ENCODE measurements around the gene TMEM259. TPM values are rescaled to one million over a fixed set of nuclear protein-coding genes. Genes with fewer than 3 reads are reported as not detected.

TMEM259 gene
- total RNA-seq, 2 donors from 2014 or later, result 216 to 377 TPM

DNA sequence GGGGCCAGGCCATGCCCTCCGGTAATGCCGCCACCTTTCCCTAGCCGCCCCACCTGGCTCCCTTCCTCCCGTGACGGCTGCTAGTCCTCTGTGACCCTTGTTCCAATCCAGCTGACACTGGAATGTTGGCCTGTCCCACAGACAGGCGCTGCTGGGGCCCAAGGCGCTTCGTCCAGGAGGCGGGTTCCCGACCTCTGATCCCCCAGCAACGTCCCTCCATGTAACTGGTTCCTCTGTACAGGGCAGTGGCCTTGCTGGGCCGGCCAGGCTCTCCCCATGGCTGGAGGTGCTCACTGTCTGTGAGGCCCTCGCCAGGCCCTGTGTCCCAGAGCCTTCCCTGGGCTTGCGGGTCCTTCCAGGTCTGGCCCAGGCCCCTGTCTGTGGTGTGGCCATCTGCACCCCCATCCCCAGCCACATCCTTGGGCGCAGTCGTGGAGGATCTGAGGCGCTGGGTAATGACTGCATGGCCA lies 27.5 kb downstream of the TMEM259 start:
- WGBS, result 94% methylated on average over 17 of the region's 17 CpGs
- no peak overlapping the region for H3K27ac ChIP-seq
- no peaks in the 10 kb centered on the region for H3K9me3 ChIP-seq
- intact Hi-C loops (cut with DNase I), result no loop called here
- no peaks in the 10 kb centered on the region for H3K4me1 ChIP-seq (replicated peaks)
- DNase-seq (ENCODE audit: low spot score), result no peak
- H3K4me3 ChIP-seq, result no peak overlapping the region
- H3K27me3 ChIP-seq (replicated peaks; ENCODE audit: insufficient read depth), result peaks cover 3% of the 10 kb centered on the region
- TF ChIP-seq POLR2AphosphoS5 (IDR thresholded peaks at IDR 0.05), result no peak
- TF ChIP-seq, protein P1, sequence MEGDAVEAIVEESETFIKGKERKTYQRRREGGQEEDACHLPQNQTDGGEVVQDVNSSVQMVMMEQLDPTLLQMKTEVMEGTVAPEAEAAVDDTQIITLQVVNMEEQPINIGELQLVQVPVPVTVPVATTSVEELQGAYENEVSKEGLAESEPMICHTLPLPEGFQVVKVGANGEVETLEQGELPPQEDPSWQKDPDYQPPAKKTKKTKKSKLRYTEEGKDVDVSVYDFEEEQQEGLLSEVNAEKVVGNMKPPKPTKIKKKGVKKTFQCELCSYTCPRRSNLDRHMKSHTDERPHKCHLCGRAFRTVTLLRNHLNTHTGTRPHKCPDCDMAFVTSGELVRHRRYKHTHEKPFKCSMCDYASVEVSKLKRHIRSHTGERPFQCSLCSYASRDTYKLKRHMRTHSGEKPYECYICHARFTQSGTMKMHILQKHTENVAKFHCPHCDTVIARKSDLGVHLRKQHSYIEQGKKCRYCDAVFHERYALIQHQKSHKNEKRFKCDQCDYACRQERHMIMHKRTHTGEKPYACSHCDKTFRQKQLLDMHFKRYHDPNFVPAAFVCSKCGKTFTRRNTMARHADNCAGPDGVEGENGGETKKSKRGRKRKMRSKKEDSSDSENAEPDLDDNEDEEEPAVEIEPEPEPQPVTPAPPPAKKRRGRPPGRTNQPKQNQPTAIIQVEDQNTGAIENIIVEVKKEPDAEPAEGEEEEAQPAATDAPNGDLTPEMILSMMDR (IDR thresholded peaks at IDR 0.05), result no peak
- peaks cover 0 to 7% of the 10 kb centered on the region in 2 donors for H3K36me3 ChIP-seq

DNA sequence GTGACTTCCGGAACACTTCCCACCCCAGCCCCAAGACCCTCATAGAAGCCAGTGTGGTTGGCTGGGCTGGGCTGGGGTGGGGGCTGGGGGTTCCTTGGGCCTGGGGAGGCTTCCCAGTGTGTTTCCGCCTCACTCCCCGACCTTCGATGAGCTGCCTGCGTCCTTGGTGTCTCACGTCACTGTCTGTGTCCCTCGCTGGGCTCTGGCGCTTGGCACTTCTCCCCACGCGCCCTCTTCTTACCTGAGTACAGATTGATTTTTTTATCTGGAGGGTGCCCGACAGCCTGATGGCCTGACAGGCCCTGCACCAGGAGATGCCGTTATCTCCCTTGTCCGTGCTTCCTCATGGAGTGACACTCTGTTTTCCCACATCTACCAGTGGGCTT lies 28.3 kb downstream of the TMEM259 start:
- Histone ChIP-seq H3K4me3 (no peak overlapping the region), H3K27ac (no peak overlapping the region), H3K4me1 (replicated peaks) (no peaks in the 10 kb centered on the region), H3K36me3 (peaks cover 0 to 7% of the 10 kb centered on the region in 2 donors), H3K9me3 (no peaks in the 10 kb centered on the region), H3K27me3 (replicated peaks; ENCODE audit: insufficient read depth) (no peaks in the 10 kb centered on the region)
- no peak for DNase-seq (ENCODE audit: low spot score)
- intact Hi-C loops (cut with DNase I), result no loop called here
- TF ChIP-seq, protein P1 (IDR thresholded peaks at IDR 0.05), result no peak
- TF ChIP-seq POLR2A (IDR thresholded peaks at IDR 0.05) (no peak), POLR2AphosphoS5 (IDR thresholded peaks at IDR 0.05) (no peak)
- 90% methylated on average over 13 of the region's 13 CpGs for WGBS

DNA sequence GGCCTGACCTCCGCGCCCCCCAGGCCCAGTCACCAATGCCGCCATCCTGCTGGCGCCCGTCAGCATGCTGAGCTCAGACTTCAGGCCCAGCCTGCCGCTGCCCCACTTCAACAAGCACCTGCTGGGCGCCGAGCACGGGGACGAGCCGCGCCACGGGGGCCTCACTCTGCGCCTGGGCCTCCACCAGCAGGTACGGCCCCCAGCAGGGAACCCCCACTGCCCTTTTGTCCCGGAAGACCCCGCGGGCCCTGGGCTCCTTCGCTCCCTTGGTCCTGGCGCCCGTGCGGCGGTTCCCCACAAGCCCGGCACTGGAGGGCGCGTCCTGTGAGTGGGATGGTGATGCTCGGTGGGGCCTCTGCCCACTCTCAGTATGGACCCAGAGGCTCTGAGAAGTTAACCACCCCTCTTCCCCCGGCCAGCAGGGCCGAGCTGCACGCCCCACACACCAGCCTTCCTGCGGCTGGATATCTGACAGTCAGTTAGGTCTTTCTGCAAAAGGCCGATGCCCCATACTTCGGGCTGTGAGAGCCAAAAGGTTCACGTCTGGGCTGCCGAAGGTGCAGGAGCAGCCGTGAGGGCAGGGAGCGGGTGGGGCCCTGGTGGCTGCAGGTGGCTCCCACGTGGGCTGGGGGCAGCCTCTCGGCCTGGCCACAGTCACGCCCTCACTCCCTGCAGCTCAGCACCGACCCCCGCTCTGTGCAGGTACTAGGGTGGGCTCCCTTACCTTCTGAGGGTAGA lies 28.8 kb downstream of the TMEM259 start:
- intact Hi-C loops (cut with DNase I), result no loop called here
- no peaks in the 10 kb centered on the region for H3K4me1 ChIP-seq (replicated peaks)
- H3K27ac ChIP-seq, result no peak overlapping the region
- no peak overlapping the region for H3K4me3 ChIP-seq
- no peak for TF ChIP-seq POLR2AphosphoS5 (IDR thresholded peaks at IDR 0.05)
- TF ChIP-seq, protein P1 (IDR thresholded peaks at IDR 0.05), result no peak
- TF ChIP-seq POLR2A (IDR thresholded peaks at IDR 0.05), result no peak
- WGBS, result 91% methylated on average over 42 of the region's 42 CpGs
- no peak for DNase-seq (ENCODE audit: low spot score)
- peaks cover 0 to 7% of the 10 kb centered on the region in 2 donors for H3K36me3 ChIP-seq
- H3K9me3 ChIP-seq, result no peaks in the 10 kb centered on the region
- no peaks in the 10 kb centered on the region for H3K27me3 ChIP-seq (replicated peaks; ENCODE audit: insufficient read depth)

DNA sequence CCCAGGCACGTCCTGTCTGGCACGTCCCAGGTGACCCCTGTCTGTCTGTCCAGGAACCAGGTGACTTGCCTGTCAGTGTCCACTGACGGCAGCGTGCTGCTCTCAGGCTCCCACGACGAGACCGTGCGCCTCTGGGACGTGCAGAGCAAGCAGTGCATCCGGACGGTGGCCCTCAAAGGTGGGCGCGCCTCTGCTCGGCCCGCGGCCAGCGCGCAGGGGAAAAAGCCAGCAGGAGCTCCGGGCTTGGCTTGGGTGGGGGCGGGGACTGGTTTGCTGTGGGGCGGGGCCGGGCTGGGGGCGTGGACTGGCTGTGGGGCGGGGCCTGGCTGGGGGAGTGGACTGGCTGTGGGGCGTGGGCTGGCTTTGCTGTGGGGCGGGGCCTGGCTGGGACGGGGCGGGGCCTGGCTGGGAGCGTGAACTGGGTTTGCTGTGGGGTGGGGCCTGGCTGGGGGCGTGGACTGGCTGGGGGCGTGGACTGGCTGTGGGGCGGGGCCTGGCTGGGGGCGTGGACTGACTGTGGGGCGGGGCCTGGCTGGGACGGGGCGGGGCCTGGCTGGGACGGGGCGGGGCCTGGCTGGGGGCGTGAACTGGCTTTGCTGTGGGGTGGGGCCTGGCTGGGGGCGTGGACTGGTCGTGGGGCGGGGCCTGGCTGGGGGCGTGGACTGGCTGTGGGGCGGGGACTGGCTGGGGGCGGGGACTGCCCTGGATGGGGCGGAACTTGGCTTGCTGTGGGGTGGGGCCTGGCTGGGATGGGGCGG lies 29.6 kb downstream of the TMEM259 start:
- no peak overlapping the region for H3K27ac ChIP-seq
- no peak for DNase-seq (ENCODE audit: low spot score)
- intact Hi-C loops (cut with DNase I), result no loop called here
- H3K4me1 ChIP-seq (replicated peaks), result no peaks in the 10 kb centered on the region
- H3K4me3 ChIP-seq, result no peak overlapping the region
- H3K36me3 ChIP-seq, result peaks cover 0 to 10% of the 10 kb centered on the region in 2 donors
- no peaks in the 10 kb centered on the region for H3K27me3 ChIP-seq (replicated peaks; ENCODE audit: insufficient read depth)
- H3K9me3 ChIP-seq, result no peaks in the 10 kb centered on the region
- WGBS, result 86% methylated on average over 39 of the region's 47 CpGs
- no peak for TF ChIP-seq POLR2A (IDR thresholded peaks at IDR 0.05)
- no peak for TF ChIP-seq POLR2AphosphoS5 (IDR thresholded peaks at IDR 0.05)
- TF ChIP-seq, protein P1 (IDR thresholded peaks at IDR 0.05), result no peak
